GM21526 (cell line): ENCODE measurements around the gene SMAD4.
"Not testable (repeated sequence)": the region's sequence is repeated elsewhere in the genome, so short reads cannot be mapped to it uniquely, and the experiment has no call there.

ENCODE experiments used
- ATAC-seq: cut with Tn5 transposase; IDR thresholded peaks from one replicate; pipeline ENCODE4 v1.9.1; 2021; ENCODE audit warnings: moderate library complexity; ENCODE audit not compliant: unreplicated experiment, low FRiP score

SMAD4 gene

DNA sequence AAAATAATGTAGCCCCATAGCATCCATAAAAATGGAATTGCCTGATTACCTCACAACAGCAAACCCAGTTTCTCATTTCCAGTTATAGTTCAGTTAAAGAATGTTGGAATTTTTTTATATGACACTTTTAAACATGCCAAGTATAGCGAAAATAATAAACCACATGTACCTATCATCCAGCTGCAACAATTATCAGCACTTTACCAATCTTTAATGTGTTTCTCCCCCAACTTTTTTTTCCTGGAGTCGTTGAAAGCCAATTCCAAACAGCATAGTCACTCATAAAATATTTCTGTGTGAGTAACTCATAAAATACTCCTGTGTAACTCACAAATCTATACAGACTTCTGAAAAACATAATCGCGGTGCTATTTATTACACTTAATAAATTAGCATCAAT lies 38.1 kb downstream of the SMAD4 start:
- no peak for ATAC-seq

DNA sequence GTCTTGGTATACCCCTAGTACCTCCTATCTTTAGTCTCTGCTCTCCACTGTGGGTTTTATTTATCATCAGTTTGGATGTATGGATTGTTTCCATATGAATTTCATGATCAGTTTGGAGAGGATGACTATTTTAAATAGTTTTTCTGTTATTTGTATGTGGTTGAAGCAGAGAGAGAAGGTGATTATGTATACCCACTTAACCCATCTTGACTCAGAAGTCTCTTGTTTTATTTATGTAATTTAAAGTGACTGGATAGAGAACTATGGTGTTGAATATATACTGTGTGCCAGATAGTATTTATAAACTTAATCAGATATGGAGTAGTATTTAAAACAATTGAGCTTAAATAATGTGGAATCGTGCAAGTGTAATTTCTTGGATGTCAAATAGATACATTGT lies 39.9 kb downstream of the SMAD4 start:
- no peak for ATAC-seq

DNA sequence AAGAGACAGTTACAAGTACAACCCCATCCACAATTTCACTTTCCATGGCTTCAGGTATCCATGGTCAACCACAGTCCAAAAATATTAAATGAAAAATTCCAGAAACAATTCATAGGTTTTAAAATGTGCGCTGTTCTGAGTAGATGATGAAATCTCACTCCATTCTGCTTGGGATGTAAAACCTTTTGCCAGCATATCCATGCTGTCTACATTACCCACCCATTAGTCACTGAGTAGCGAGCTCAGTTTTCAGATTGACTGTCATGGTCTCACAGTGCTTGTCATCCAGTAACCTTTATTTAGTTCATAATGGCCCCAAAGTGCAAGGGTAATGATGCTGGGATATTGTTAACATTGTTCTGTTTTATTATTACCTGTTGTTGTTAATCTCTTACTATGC lies 40.5 kb downstream of the SMAD4 start:
- ATAC-seq, result no peak

DNA sequence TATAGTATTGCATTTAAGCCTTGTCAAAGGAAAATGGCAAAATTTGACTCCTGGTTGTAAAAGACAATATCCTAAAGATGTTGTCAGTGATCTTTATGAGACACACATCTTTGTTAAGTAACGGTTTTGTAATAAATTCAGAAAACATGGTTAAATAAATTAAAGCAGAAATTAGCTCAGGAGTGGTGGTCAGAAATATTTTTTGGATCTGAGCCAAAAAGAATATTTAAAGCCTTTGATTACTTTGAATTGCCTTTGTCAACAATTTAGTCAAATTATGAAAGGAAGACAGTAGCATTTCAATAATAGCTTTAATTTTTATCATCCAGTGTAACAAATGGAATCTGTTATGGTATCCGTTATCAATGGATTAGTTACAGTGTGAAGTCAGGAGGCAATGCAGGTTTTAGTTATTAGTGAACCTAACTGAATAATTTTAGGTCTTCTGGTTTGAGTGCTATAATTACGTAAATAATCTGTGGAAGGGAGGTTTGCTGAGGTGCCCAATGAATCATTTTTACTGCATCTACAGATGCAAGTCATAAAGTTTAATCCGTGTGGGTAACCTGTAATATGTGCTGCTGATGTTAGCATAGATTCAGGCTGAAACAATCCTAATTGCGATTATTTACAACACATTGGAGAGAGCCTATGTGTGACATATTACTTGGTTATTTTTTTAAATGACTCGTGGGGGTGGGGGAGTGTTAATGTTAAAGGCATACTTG lies 42.7 kb downstream of the SMAD4 start:
- no peak for ATAC-seq

DNA sequence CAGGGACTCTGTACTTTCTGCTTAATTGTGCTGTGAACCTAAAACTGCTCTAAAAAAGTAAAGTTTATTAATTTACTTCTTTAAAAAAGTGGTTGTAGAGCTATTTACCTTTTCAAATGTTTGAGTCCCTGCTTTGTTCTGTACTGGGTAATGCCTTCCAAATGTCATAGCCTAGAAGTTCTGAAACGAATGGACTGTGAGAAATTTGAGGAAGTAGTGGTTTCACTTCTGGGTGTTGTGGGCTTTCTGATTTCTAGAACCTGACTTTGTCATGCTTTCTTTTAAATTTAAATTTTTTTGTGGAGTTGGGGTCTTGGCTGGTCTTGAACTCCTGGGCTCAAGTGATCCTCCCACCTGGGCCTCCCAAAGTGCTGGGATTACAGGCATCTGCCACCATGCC lies 44.6 kb downstream of the SMAD4 start:
- peak; percentile 68 for ATAC-seq

DNA sequence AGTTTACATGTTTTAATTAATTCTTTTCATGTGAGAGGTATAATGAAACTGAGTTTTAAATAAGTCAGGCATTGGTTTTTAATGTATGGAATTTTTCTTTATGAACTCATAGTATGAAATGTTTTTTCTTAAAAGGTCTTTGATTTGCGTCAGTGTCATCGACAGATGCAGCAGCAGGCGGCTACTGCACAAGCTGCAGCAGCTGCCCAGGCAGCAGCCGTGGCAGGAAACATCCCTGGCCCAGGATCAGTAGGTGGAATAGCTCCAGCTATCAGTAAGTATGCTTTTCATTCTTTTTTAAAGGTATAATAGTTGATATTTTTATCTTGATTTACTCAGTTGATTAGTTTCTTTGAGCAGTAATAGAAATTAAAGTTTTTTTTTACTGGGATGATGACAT lies 46.5 kb downstream of the SMAD4 start:
- ATAC-seq, result no peak

DNA sequence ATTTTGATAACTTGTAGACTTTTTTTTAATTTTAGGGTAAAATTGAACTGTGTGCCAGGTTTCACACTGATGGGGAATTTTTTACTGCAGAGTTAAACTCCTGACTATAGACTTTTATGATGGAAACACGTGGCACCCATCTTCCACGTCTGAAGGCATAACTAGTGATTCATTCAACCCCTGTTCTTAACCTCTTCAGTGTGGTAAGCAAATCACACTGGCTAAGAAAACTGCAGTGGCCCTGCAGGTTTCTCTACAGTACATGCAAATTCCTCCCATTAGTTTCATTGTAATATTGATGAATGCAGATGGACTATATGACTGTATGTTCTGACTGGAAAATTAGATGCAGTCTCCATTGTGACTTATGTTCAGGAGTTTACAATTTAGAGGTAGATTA lies 47.2 kb downstream of the SMAD4 start:
- peak; percentile 64 for ATAC-seq

DNA sequence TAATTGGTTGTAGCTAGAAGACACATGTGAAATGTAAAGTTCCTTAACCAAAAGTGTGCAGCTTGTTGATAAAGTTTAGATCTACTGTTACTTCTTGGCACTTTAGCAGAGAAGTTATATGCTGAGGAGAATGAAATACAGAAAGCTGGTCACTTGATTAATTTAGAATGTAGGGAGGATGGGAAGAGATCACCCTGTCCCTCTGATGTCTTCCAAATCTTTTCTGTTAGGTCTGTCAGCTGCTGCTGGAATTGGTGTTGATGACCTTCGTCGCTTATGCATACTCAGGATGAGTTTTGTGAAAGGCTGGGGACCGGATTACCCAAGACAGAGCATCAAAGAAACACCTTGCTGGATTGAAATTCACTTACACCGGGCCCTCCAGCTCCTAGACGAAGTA lies 48.0 kb downstream of the SMAD4 start:
- no peak for ATAC-seq

DNA sequence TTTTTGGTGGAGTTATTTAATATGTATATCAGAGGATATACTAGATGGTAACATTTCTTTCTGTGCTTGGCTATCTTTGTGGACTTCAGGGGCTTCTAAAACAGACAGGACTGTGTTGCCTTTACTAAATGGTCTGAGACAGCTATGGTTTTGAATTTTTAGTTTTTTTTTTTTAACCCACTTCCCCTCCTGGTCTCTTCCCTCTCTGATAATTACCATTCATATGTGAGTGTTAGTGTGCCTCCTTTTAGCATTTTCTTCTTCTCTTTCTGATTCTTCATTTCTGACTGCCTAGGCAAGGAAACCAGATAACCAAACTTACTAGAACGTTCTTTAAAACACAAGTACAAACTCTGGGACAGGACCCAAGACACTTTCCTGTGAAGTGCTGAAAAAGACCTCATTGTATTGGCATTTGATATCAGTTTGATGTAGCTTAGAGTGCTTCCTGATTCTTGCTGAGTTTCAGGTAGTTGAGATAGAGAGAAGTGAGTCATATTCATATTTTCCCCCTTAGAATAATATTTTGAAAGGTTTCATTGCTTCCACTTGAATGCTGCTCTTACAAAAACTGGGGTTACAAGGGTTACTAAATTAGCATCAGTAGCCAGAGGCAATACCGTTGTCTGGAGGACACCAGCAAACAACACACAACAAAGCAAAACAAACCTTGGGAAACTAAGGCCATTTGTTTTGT lies 52.7 kb downstream of the SMAD4 start:
- peak; percentile 82 for ATAC-seq

DNA sequence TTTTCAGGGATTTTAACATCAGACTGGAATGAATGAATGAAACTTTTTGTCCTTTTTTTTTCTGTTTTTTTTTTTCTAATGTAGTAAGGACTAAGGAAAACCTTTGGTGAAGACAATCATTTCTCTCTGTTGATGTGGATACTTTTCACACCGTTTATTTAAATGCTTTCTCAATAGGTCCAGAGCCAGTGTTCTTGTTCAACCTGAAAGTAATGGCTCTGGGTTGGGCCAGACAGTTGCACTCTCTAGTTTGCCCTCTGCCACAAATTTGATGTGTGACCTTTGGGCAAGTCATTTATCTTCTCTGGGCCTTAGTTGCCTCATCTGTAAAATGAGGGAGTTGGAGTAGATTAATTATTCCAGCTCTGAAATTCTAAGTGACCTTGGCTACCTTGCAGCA lies 53.4 kb downstream of the SMAD4 start:
- ATAC-seq, result no peak

DNA sequence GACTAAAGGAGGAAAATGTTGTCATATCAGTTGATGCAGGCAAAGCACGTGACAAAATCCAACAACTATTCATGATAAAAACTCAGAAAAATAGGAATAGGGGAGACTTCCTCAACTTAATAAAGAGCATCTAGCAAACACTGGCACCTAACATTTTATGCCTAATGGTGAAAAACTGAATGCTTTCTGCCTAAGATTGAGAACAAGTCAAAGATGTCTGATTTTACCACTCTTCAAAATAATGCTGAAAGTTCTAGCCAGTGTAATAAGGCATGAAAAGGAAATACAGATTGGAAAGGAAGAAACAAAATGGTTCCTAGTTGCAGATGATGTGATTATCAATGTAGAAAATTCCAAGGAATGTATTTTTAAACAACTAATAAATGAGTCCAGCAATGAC lies 58.4 kb downstream of the SMAD4 start:
- ATAC-seq, result no peak

DNA sequence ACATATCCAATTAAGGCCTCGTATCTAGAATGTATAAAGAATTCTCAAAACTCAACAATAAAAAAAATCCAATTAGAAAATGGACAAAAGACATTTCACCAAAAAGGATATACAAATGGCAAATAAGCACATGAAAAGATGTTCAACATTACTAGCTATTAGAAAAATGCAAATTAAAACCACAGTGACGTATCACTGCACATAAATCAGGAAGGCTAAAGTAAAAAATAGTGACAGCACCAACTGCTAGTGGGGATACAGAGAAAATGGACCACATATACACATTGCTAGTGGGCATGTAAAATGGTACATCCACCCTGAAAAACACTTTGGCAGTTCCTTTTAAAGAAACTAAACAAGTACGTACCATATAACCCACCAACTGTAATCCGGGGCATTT lies 59.7 kb downstream of the SMAD4 start:
- ATAC-seq, result no peak

DNA sequence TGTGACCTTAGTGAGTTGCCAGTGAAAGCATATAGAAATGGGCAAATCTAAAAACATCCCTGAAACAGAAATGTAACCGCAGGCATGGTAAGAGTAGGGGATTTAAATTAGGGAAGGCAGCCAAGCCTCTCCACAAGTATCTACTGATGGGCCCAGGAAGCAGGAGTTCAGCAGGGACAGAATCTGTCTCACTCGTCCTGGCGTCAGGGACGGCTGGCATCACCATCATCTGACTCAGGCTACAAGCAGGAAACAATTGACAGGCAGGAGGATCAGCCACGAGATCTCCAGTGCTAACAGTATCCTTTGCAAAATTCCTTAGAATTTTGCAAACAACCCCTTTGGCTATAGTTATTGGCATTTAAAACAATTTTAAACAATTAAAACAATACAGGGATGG lies 61.3 kb downstream of the SMAD4 start:
- ATAC-seq, result no peak

DNA sequence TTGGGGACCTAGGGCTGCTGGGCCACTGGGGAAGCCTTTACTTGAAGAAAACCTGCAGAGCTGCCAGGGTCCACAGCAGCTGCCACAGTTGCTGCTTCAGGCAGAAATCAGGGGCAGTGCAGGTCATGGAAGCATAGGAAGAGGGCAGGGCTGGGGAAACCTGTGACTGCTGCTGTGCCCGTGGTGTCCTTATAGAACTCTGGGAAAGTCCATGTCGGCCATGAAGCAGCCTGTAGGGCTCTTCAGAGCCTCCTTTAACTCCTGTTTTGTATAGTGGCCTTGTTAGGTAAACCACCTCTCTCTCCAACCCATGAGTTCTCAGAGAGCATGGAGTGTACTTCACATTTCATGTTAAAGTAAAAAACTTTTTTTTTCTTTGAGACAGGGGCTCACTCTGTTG lies 62.1 kb downstream of the SMAD4 start:
- no peak for ATAC-seq

DNA sequence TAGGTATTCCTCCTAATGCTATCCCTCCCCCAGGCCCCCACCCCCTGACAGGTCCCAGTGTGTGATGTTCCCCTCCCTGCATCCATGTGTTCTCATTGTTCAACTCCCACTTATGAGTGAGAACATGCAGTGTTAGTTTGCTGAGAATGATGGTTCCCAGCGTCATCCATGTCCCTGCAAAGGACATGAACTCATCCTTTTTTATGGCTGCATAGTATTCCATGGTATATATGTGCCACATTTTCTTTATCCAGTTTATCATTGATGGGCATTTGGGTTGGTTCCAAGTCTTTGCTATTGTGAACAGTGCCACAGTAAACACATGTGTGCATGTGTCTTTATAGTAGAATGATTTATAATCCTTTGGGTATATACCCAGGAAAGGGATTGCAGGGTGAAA lies 63.0 kb downstream of the SMAD4 start:
- ATAC-seq, result not testable (repeated sequence)

DNA sequence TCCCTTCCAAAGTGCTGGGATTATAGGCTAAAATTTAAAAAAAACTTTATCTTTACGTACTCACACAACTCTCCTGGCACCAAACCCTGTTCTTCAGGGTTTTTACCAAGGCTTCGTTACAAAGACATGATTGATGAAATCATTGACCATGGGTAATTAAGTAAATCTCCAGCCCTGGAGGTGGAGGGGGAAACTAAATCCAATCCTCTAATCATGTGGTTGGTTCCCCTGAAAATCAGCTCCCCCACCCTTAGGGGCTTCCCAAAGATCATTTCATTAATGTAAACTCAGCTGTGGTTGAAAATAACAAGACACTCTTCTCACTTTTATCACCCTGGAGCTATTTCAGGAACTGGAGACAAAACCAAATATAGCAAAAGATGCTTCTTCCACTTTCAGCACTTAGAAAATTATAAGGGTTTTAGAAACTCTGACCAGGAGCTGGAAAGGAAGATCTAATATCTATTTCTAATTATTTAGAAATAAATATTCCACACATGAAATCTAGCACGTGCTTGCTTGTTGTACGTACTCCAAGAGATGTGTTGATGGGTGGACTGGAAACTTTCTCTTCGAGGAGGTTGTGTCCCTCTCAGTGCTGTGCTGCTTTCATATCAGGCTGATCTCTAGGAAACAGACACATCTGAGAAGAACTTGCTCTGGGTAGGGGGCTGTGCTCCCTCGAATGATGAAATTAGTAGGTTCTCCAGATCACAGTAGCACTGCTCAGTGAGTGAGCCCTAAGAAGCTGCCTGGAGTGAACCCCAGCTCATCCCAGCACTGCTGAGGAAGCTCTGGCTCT lies 67.2 kb downstream of the SMAD4 start:
- ATAC-seq, result no peak

DNA sequence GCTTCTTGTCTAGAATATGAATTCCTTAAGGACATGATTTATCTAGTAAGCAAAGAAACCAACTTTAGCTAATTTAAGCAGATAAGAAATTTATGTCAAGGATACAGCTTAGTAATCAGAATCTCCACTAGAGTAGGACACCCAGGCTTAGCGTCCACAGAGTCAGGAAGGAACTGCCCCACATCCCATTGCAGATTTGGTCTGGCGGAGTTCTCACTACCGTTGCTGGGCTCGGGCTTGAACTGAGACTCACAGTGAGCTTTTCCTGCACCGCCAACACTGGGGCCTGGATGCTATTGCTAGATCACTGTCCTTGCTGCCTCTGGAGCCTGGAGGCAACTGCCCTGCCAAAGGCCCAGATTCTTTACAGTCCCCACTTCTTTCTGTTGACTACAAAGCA lies 68.1 kb downstream of the SMAD4 start:
- ATAC-seq, result no peak

DNA sequence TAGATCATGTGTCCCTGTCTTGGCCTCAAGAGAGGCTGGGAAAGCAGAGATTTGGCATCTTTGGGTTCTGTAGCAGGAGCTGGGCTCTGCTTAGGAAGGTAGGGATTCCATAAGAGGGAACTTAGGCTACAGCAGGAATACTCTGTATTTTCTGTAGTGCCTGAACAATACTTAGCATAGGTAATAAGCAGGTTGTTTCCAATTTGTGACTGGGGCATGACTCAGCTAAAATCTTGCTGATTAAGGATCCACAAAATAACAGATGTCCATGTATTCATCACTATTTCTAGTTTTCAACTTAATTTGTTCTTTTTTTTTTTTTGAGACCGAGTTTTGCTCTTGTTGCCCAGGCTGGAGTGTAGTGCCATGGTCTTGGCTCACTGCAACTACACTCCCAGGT lies 68.5 kb downstream of the SMAD4 start:
- ATAC-seq, result no peak

DNA sequence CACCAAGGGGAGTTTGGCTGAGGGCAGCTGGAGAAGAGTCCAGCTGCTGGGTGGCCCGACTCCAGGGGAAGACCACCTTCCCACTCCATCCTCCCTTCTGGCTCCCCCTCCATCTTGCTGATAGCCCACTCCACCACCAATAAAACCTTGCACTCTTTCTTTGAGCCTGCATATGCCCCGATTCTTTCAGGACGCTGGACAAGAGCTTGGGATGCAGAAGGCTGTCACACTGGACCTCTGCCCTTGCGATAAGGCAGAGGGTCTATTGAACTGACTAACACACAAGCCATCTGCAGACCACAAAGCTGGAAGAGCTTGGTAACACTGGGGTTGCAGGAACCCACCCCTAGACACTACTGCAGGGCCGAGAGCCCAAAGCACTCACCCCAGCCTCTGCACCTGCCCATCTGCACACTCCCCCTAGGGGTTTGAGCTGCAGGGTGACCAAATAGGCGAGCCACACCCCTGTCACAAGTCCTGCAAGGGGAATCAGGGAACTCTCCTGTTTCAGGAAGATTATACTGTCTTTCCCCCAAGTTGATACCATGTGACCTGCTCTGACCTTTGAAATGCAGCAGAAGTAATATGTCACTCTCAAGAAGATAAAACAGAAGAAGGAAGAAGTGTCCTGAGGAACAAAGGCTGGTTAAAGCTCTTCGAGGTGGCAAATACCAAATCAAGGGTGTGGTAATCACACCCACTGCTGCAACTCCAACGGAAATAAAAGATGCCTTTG lies 70.5 kb downstream of the SMAD4 start:
- ATAC-seq, result no peak

DNA sequence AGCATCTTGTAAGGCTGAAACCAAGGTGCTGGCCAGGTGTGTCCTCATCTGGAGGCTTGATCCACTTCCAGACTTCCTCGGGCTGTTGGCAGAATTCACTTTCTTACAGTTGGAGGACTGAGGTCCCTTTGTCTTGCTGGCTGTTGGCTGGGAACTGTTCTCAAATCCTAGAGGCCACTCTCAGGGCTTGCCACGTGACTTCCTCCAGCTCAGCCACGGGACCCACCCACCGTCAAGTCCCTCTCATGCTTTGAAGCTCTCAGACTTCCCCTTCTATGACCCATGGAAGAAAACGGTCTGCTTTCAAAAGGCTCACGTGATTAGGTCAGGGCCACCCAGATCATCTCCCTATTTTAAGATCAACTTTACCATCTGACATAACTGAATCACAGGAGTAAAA lies 77.1 kb downstream of the SMAD4 start:
- no peak for ATAC-seq
